Progenitor cell of endocrine pancreas (in vitro differentiated cells): ENCODE results near the gene DMBX1. TPM values are rescaled to one million over a fixed set of nuclear protein-coding genes. Genes with fewer than 3 reads are reported as not detected.
A peak's percentile ranks its signal among the peaks of the same experiment; 100 is the strongest.

Experiments used
- DNase-seq: peaks from one replicate; pipeline ENCODE4 v3.0.0; 2021; ENCODE audit warnings: low spot score; ENCODE audit not compliant: unreplicated experiment
- H3K27ac Mint-ChIP-seq: 2 replicates; pipeline ENCODE4 v1.8.0; 2021; ENCODE audit warnings: mild to moderate bottlenecking, moderate library complexity, mixed read lengths
- H3K27me3 Mint-ChIP-seq: 2 replicates; pipeline ENCODE4 v1.8.0; 2021; ENCODE audit warnings: mixed read lengths
- H3K36me3 Mint-ChIP-seq: 2 replicates; pipeline ENCODE4 v1.8.0; 2022; ENCODE audit warnings: mixed read lengths; ENCODE audit not compliant: insufficient read depth
- H3K4me1 Mint-ChIP-seq: 2 replicates; pipeline ENCODE4 v1.8.0; 2021; ENCODE audit warnings: low read depth, mixed read lengths
- H3K4me3 Mint-ChIP-seq: 2 replicates; pipeline ENCODE4 v1.8.0; 2021; ENCODE audit warnings: low read depth, mild to moderate bottlenecking, moderate library complexity, mixed read lengths
- H3K9me3 Mint-ChIP-seq: 2 replicates; pipeline ENCODE4 v1.8.0; 2021; ENCODE audit warnings: low read depth, mixed read lengths
- CTCF ChIP-seq: fragments of 200-600 bp; sonication (generic); IDR thresholded peaks from one replicate; pipeline ENCODE4 v1.5.0; 2021; ENCODE audit warnings: antibody characterized with exemption, mild to moderate bottlenecking; ENCODE audit not compliant: unreplicated experiment
- total RNA-seq: library from RNA; stranded (reverse); gene quantifications from 2 replicates; pipeline ENCODE4 v1.2.1, GENCODE V29; 2021

Gene DMBX1
- total RNA-seq, 1 donor from 2014 or later, result not detected

DNA sequence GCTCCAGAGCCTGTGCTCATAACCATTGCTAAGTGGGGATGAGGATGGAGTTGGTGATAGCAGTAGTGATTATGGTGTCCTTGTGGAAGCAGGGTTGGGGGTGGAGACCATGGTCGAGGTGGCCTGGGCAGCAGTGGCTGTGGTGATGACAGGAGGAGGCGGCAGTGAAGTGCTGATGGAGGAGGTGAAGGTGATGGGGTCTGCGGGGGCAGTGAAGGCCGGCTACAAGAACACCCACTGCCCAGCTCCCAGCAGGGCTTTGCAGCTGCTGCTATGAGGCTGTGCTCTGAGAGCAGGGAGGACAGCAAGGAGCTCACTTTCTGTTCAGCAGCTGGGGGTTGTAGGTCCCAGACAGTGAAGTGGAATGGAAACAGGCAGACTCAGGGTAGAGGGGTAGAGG lies 15.6 kb upstream of the DMBX1 start:
- Mint-ChIP-seq H3K27ac (no peak overlapping the region), H3K36me3 (no peaks in the 10 kb centered on the region), H3K4me1 (peaks cover 9% of the 10 kb centered on the region), H3K27me3 (peaks cover 80% of the 10 kb centered on the region), H3K9me3 (no peaks in the 10 kb centered on the region), H3K4me3 (no peak overlapping the region)
- TF ChIP-seq CTCF, result no peak
- no peak for DNase-seq

GRCh38 chr1:46474570-46474969 lies 15.1 kb upstream of the DMBX1 start:
- DNase-seq, result no peak
- TF ChIP-seq CTCF, result no peak
- no peaks in the 10 kb centered on the region for H3K9me3 Mint-ChIP-seq
- no peak overlapping the region for H3K27ac Mint-ChIP-seq
- peaks cover 15% of the 10 kb centered on the region for H3K4me1 Mint-ChIP-seq
- H3K36me3 Mint-ChIP-seq, result no peaks in the 10 kb centered on the region
- H3K4me3 Mint-ChIP-seq, result no peak overlapping the region
- H3K27me3 Mint-ChIP-seq, result peaks cover 80% of the 10 kb centered on the region

DNA sequence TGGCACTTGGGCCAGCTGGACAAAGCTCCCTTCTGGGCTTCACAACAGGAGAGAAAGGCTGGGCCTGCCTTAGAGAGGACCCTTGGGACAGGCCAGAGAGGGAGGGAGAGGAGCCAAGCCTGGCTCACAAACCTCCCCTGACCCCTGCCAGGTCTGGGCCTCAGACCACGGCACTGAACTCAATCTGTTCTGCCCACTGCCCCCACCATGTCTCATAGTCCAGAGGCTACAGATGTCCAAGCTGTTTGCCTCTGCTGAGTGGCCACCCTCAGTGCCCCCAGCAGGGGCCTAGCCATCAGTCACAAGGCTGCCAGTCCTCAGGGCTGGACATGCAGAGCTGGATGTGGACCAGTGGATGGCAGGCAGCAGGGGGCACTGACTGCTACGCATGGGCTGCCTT lies 13.0 kb upstream of the DMBX1 start:
- Mint-ChIP-seq H3K4me3 (no peak overlapping the region), H3K9me3 (no peaks in the 10 kb centered on the region), H3K27ac (no peak overlapping the region), H3K4me1 (peaks cover 21% of the 10 kb centered on the region), H3K27me3 (peaks cover 74% of the 10 kb centered on the region), H3K36me3 (no peaks in the 10 kb centered on the region)
- no peak for TF ChIP-seq CTCF
- DNase-seq, result no peak

DNA sequence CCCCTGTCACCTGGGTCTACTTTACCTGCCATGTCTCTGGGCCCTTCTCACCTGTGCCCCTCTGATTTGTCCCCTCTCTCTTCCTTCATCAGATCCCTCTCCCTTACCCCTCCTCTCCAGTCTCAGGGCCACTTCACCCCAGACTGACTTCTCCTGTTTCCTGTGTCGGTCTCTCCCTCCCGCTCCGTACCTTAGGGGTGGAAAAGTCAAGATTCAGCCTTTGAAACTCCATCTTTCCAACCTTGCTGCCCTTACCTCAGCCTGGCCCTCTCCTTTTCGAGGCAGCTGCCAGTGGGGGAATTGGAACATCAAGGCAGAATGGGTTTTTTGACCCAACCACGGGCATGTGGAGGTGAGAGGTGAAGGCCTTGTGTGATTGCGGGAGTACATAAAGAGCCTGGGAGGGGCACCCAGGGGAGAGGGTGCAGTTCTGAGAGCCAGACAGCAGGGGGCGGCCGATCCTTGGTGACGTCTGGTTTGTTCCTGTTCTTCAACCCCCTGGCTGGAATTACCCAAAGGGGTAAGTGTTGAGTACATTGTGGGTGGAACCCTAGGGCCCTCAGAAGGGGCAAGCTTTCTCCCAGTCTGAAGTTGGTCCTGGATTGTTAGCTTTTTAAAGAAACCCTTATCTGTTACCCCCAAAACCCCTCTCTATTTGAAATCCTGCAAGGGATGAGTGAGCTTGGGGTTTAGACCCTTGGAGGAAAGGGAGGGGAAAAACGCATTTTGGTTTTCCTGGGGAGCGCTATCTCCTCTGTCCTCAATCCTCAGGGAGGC lies 12.3 kb upstream of the DMBX1 start:
- DNase-seq, result peak; percentile 66
- H3K36me3 Mint-ChIP-seq, result no peaks in the 10 kb centered on the region
- no peak overlapping the region for H3K4me3 Mint-ChIP-seq
- peaks cover 21% of the 10 kb centered on the region for H3K4me1 Mint-ChIP-seq
- H3K27ac Mint-ChIP-seq, result no peak overlapping the region
- no peaks in the 10 kb centered on the region for H3K9me3 Mint-ChIP-seq
- peaks cover 77% of the 10 kb centered on the region for H3K27me3 Mint-ChIP-seq
- peak; percentile 85 for TF ChIP-seq CTCF

DNA sequence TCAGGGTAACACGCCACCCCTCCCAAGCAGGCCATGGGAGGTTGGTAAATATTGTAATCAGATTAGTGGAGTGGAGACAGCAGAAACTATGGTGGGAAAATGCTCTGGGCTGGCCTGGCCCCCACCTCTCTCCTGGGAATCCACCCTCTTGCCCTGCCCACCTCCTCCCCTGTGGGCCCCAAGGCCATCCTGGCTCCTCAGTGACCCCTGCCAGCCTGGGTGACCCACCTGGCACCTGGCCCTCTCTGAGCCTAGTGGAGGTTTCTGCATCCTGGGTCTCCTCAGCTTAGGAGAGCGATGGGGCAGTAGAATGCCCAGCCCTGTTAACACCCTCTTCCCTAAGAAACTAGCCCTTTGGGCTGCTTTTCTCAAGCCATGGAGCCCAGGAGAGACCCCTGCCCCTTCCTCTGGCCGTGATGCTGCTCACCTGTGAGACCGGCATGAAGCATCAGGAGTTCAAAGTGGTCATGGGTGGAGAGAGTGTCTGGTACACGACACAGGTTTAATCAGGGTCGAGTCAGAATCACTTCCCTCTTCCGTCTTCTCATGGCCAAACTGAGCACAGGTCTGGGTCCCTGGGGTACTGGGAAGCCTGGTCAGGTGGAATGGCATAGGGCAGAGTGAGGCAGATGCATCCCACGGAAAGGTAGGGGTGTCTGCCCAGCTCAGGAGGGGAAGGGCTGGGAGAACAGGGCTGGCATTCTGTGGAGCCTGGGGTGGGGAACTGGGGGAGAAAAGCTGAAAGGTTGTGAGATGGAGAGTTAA lies 10.7 kb upstream of the DMBX1 start:
- DNase-seq, result no peak
- H3K4me1 Mint-ChIP-seq, result peaks cover 27% of the 10 kb centered on the region
- no peak overlapping the region for H3K4me3 Mint-ChIP-seq
- H3K9me3 Mint-ChIP-seq, result no peaks in the 10 kb centered on the region
- H3K27me3 Mint-ChIP-seq, result peaks cover 78% of the 10 kb centered on the region
- TF ChIP-seq CTCF, result no peak
- no peaks in the 10 kb centered on the region for H3K36me3 Mint-ChIP-seq
- H3K27ac Mint-ChIP-seq, result no peak overlapping the region
